Hepatocyte (in vitro differentiated cells): ENCODE measurements around the gene SAXO2.
"Not testable (repeated sequence)": the region's sequence is repeated elsewhere in the genome, so short reads cannot be mapped to it uniquely, and the experiment has no call there.

ENCODE experiments used
- CTCF ChIP-seq: fragments of 200-600 bp; sonication (generic); IDR thresholded peaks from 2 replicates; pipeline ENCODE4 v1.5.1; 2016; ENCODE audit warnings: antibody characterized with exemption, mild to moderate bottlenecking; ENCODE audit not compliant: poor library complexity
- EZH2 ChIP-seq: fragments of 200-600 bp; sonication (generic); IDR thresholded peaks from 2 replicates; pipeline ENCODE4 v1.6.1; 2016; ENCODE audit warnings: antibody characterized with exemption, mild to moderate bottlenecking, borderline replicate concordance

GRCh38 chr15:82329039-82329438 lies 66.4 kb downstream of the SAXO2 start:
- TF ChIP-seq EZH2, CTCF: not testable (repeated sequence)
